K562 (cell line): Measurements from ENCODE around the gene TEX38. TPM values are rescaled to one million over a fixed set of nuclear protein-coding genes. Genes with fewer than 3 reads are reported as not detected.

Experiments
- CCAR2 ChIP-seq: fragments of 200-400 bp; formaldehyde crosslinking; IDR thresholded peaks from 2 replicates; pipeline ENCODE4 v1.6.1; 2017; ENCODE audit warnings: mild to moderate bottlenecking, low read depth, low read length
- ETS1 ChIP-seq: conservative IDR thresholded peaks from 2 replicates; pipeline ENCODE4 v1.6.1; 2011; ENCODE audit warnings: low read depth, mild to moderate bottlenecking, low read length; ENCODE audit not compliant: control insufficient read depth
- FOXO4 ChIP-seq: fragments of 450-650 bp; formaldehyde crosslinking; IDR thresholded peaks from 2 replicates; pipeline ENCODE4 v1.4.0; 2020; ENCODE audit warnings: mild to moderate bottlenecking, moderate library complexity
- GTF2F1 ChIP-seq: IDR thresholded peaks from 2 replicates; pipeline ENCODE4 v1.6.1; 2011; ENCODE audit warnings: low read depth, low read length, improper control_type of control experiment
- HDAC2 ChIP-seq: fragments of 450-650 bp; IDR thresholded peaks from 2 replicates; pipeline ENCODE4 v1.6.1; 2016; ENCODE audit warnings: mild to moderate bottlenecking
- HEY1 ChIP-seq: fragments of 250-450 bp; sonication (Bioruptor Pico); IDR thresholded peaks from 2 replicates; pipeline ENCODE4 v1.5.0; 2020; ENCODE audit warnings: mild to moderate bottlenecking, moderate library complexity, borderline replicate concordance
- KAT2B ChIP-seq: IDR thresholded peaks from one replicate; pipeline ENCODE4 v1.6.1; 2012; ENCODE audit warnings: low read depth, mild to moderate bottlenecking, control low read depth, inconsistent platforms, low read length, moderate library complexity
- MLX ChIP-seq, 2 experiments: fragments of 450-650 bp in 1 of 2; sonication (generic) in 1 of 2; formaldehyde crosslinking; conservative IDR thresholded peaks; 2 replicates each; pipeline versions ENCODE4 v1.4.0 to v1.8.1; 2020 to 2022; ENCODE audit warnings: mild to moderate bottlenecking in 1 of 2, missing genetic modification reagents in 1 of 2
- NR1H2 ChIP-seq: sonication (generic); formaldehyde crosslinking; IDR thresholded peaks from 2 replicates; pipeline ENCODE4 v1.4.0; 2020; ENCODE audit warnings: mild to moderate bottlenecking, missing genetic modification reagents
- RREB1 ChIP-seq: fragments of 250-450 bp; sonication (Bioruptor Pico); IDR thresholded peaks from 2 replicates; pipeline ENCODE4 v1.4.0; 2020
- SUPT5H ChIP-seq: fragments of 450-650 bp; IDR thresholded peaks from 2 replicates; pipeline ENCODE4 v1.6.1; 2016
- ZNF449 ChIP-seq: fragments of 250-450 bp; sonication (Bioruptor Pico); IDR thresholded peaks from 2 replicates; pipeline ENCODE4 v1.8.0; 2022; ENCODE audit warnings: moderate library complexity, mild to moderate bottlenecking, inconsistent platforms
- ZNF655 ChIP-seq: fragments of 250-450 bp; sonication (Bioruptor Pico); IDR thresholded peaks from 2 replicates; pipeline ENCODE4 v1.5.0; 2021
- ZNF707 ChIP-seq: fragments of 250-450 bp; sonication (Bioruptor Pico); conservative IDR thresholded peaks from 2 replicates; pipeline ENCODE4 v1.8.0; 2022; ENCODE audit warnings: inconsistent platforms, mild to moderate bottlenecking, moderate library complexity
- polyA plus RNA-seq, 8 experiments: library from polyadenylated mRNA; depleted of rRNA in 4 of 8; stranded (reverse) in 5 of 8; unstranded in 3 of 8; fragments of >200 nt; fragmentation: Nextera tagmentation in 2 of 8; fragmentation: Illumina TruSeq in 1 of 8; extraction: Ambion mirVana in 2 of 8; extraction: Trizol in 1 of 8; gene quantifications; 2 replicates each; pipeline versions ENCODE4 v1.2.1 to v1.2.3, GENCODE V29; 2011 to 2014; ENCODE audit warnings: inconsistent platforms in 1 of 8, missing spikeins in 1 of 8
- total RNA-seq, 7 experiments: library from RNA; depleted of rRNA in 6 of 7; stranded (reverse); fragments of >200 nt in 6 of 7; fragmentation: Illumina TruSeq in 2 of 7; extraction: Trizol in 2 of 7; gene quantifications; 2 replicates each; pipeline versions ENCODE4 v1.2.1 to v1.2.3, GENCODE V29; 2011 to 2021; ENCODE audit warnings: low replicate concordance in 1 of 7

Gene TEX38
- total and polyA plus RNA-seq, 9 of the 15 experiments (the other 6 are each of a cell fraction or from before 2014, with no cell fraction given) = not detected

- TF ChIP-seq RREB1 (CRISPR knock-in tag) = no peak
- no peak; the same call in 1 of the 2 replicates for TF ChIP-seq HDAC2
- TF ChIP-seq FOXO4 (CRISPR knock-in tag) = no peak
- peak; percentile 86 for TF ChIP-seq SUPT5H
- 0 out of 4 replicates have a peak, but pooled peaks of 1 of the 2 experiments have one; percentile 79 for TF ChIP-seq MLX (CRISPR knock-in tag; conservative IDR thresholded peaks at IDR 0.05)
- no peak for TF ChIP-seq CCAR2
- no peak for TF ChIP-seq HEY1 (CRISPR knock-in tag)
- no peak for TF ChIP-seq ZNF655 (CRISPR knock-in tag)
- no peak for TF ChIP-seq ZNF449 (CRISPR knock-in tag)
- no peak for TF ChIP-seq KAT2B
- TF ChIP-seq ETS1 = peak; percentile 41; the same call in 1 of the 2 replicates
- no peak for TF ChIP-seq ZNF707 (CRISPR knock-in tag)
- TF ChIP-seq GTF2F1 = 0 out of 2 replicates have a peak, but pooled peaks have one; percentile 44
- 0 out of 2 replicates have a peak, but pooled peaks have one; percentile 49 for TF ChIP-seq NR1H2 (CRISPR knock-in tag)
These were observed 47.3 kb downstream of the TEX38 start, which contains the start of gene EFCAB14 (continued) for GRCh38 chr1:46718727-46719622.
